Measurements from ENCODE around the gene ENGASE.

- TF ChIP-seq CTCF (IDR thresholded peaks at IDR 0.05) = no peak
- no peak for TF ChIP-seq POLR2A (IDR thresholded peaks at IDR 0.05)
These were observed 45.6 kb downstream of the ENGASE start for GRCh38 chr17:79120259-79120658.
